Measurements from ENCODE around the gene GRPEL1. TPM values are rescaled to one million over a fixed set of nuclear protein-coding genes. Genes with fewer than 3 reads are reported as not detected.

The GRPEL1 gene
- total RNA-seq, 1 experiment from 2014 or later = 47.3 TPM

DNA sequence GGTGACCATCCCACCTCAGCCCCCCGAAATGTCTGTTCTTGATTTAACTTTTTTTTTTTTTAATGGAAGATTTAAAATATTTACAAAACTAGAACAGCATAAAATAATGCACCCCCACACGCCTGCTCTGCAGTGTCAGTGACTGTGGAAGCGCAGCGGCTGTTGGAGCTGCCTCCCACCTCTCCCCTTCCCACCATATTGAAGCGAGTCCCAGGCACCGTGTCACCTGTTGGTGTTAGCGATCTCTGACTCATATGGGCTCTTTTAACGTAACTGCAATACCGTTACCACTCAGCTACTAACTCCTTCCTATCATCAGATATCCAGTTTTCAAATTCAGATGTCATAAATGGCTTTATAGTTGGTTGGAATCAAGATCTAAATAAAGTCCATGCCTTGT lies 41.8 kb downstream of the GRPEL1 start:
- H3K27me3 ChIP-seq (replicated peaks; ENCODE audit: control insufficient read depth, insufficient read depth, low read length) = no peaks in the 10 kb centered on the region
- ChIA-PET CTCF (no interaction called here), POLR2A (no interaction called here)
- TF ChIP-seq, protein P1, sequence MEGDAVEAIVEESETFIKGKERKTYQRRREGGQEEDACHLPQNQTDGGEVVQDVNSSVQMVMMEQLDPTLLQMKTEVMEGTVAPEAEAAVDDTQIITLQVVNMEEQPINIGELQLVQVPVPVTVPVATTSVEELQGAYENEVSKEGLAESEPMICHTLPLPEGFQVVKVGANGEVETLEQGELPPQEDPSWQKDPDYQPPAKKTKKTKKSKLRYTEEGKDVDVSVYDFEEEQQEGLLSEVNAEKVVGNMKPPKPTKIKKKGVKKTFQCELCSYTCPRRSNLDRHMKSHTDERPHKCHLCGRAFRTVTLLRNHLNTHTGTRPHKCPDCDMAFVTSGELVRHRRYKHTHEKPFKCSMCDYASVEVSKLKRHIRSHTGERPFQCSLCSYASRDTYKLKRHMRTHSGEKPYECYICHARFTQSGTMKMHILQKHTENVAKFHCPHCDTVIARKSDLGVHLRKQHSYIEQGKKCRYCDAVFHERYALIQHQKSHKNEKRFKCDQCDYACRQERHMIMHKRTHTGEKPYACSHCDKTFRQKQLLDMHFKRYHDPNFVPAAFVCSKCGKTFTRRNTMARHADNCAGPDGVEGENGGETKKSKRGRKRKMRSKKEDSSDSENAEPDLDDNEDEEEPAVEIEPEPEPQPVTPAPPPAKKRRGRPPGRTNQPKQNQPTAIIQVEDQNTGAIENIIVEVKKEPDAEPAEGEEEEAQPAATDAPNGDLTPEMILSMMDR (IDR thresholded peaks at IDR 0.05; ENCODE audit: insufficient read depth in 1 of 2, low read depth in 1 of 2, low read length in 1 of 2, severe bottlenecking in 1 of 2, unreplicated experiment in 1 of 2) = no peak
- H3K4me1 Mint-ChIP-seq (ENCODE audit: low read depth, unreplicated experiment) = peaks cover 13% of the 10 kb centered on the region
- H3K9me3 Mint-ChIP-seq (ENCODE audit: unreplicated experiment) = no peaks in the 10 kb centered on the region
- intact Hi-C loops (cut with micrococcal nuclease; ENCODE audit: unreplicated experiment) = no loop called here
- no peaks in the 10 kb centered on the region for H3K9me3 ChIP-seq
- no peaks in the 10 kb centered on the region for H3K27me3 Mint-ChIP-seq (ENCODE audit: insufficient read depth, unreplicated experiment)
- peaks cover 16% of the 10 kb centered on the region for H3K4me1 ChIP-seq
- peaks cover 2% of the 10 kb centered on the region for H3K36me3 ChIP-seq (ENCODE audit: control insufficient read depth, insufficient read depth, low read length)
- no peak for DNase-seq
- peaks cover 76% of the 10 kb centered on the region for H3K36me3 Mint-ChIP-seq (ENCODE audit: insufficient read depth, unreplicated experiment)
- H3K4me3 ChIP-seq (ENCODE audit: low read depth, low read length) = no peak overlapping the region
- H3K27ac Mint-ChIP-seq (ENCODE audit: unreplicated experiment) = no peak overlapping the region
- H3K4me3 Mint-ChIP-seq (ENCODE audit: unreplicated experiment) = no peak overlapping the region
- BruUV-seq (replicated peaks) = no TSS peak

DNA sequence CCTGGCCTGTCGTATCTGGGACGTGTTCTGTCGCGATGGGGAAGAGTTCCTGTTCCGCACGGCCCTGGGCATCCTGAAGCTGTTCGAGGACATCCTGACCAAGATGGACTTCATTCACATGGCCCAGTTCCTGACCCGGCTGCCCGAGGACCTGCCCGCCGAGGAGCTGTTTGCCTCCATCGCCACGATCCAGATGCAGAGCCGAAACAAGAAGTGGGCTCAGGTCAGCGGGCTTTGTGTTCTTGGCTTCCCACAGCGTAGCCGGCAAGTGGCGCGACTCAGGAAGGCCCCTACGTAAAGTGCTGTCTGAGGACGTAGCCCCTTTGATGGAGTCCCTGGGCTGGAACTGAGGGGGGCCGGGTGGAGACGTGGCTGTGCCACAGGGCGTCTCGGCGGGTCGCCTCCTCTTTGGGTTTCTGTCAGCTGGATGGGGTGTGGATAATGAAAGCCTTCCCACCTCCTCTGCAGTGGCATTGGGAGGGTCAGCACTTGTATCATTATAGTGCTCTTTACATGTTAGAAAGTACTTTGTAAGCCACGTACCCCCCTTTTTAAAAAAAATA lies 42.7 kb downstream of the GRPEL1 start:
- ChIA-PET CTCF (no interaction called here), POLR2A (no interaction called here)
- Histone ChIP-seq H3K9me3 (no peaks in the 10 kb centered on the region), H3K36me3 (ENCODE audit: control insufficient read depth, insufficient read depth, low read length) (no peaks in the 10 kb centered on the region; the same call in none of the 2 replicates), H3K27me3 (replicated peaks; ENCODE audit: control insufficient read depth, insufficient read depth, low read length) (no peaks in the 10 kb centered on the region), H3K4me1 (peaks cover 23% of the 10 kb centered on the region), H3K4me3 (ENCODE audit: low read depth, low read length) (no peak overlapping the region)
- intact Hi-C loops (cut with micrococcal nuclease; ENCODE audit: unreplicated experiment) = no loop called here
- Mint-ChIP-seq H3K27me3 (ENCODE audit: insufficient read depth, unreplicated experiment) (no peaks in the 10 kb centered on the region), H3K27ac (ENCODE audit: unreplicated experiment) (no peak overlapping the region), H3K9me3 (ENCODE audit: unreplicated experiment) (no peaks in the 10 kb centered on the region), H3K36me3 (ENCODE audit: insufficient read depth, unreplicated experiment) (peaks cover 77% of the 10 kb centered on the region), H3K4me1 (ENCODE audit: low read depth, unreplicated experiment) (peaks cover 22% of the 10 kb centered on the region), H3K4me3 (ENCODE audit: unreplicated experiment) (no peak overlapping the region)
- TF ChIP-seq, protein P1 (IDR thresholded peaks at IDR 0.05; ENCODE audit: insufficient read depth in 1 of 2, low read depth in 1 of 2, low read length in 1 of 2, severe bottlenecking in 1 of 2, unreplicated experiment in 1 of 2) = no peak
- no peak for DNase-seq
- no TSS peak for BruUV-seq (replicated peaks)

DNA sequence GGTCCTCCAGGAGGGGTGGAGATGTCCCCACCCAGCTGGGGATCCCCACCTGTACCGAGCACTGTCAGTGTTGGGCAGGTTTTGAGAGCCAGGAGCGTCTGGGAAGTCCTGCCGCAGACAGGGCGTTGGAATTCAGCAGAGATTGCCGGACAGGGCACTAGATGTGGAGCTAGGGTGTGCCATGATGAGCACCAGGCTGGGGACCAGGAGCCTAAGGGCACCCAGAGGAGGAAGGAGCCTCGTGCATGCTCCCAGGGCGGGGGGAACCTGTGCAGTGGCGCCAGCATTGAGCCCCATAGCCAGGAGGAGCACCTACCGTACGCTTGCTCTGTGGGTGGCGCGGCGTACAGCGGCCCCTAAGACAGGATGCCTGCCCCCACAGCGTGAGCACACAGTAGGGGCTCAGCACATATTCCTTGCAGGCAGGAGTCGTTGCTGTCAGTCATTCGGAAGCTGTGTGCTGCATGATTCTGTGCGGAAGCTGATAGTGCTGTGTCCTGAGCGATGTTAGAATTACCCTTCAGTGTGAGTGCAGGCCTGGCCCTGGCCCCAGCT lies 43.5 kb downstream of the GRPEL1 start:
- no peaks in the 10 kb centered on the region for H3K9me3 ChIP-seq
- ChIA-PET CTCF (no interaction called here), POLR2A (no interaction called here)
- no TSS peak for BruUV-seq (replicated peaks)
- DNase-seq = no peak
- TF ChIP-seq, protein P1 (IDR thresholded peaks at IDR 0.05; ENCODE audit: insufficient read depth in 1 of 2, low read depth in 1 of 2, low read length in 1 of 2, severe bottlenecking in 1 of 2, unreplicated experiment in 1 of 2) = no peak
- Mint-ChIP-seq H3K36me3 (ENCODE audit: insufficient read depth, unreplicated experiment) (peaks cover 75% of the 10 kb centered on the region), H3K27me3 (ENCODE audit: insufficient read depth, unreplicated experiment) (no peaks in the 10 kb centered on the region), H3K27ac (ENCODE audit: unreplicated experiment) (no peak overlapping the region), H3K4me3 (ENCODE audit: unreplicated experiment) (no peak overlapping the region), H3K9me3 (ENCODE audit: unreplicated experiment) (no peaks in the 10 kb centered on the region), H3K4me1 (ENCODE audit: low read depth, unreplicated experiment) (peaks cover 22% of the 10 kb centered on the region)
- intact Hi-C loops (cut with micrococcal nuclease; ENCODE audit: unreplicated experiment) = no loop called here
- H3K27me3 ChIP-seq (replicated peaks; ENCODE audit: control insufficient read depth, insufficient read depth, low read length) = no peaks in the 10 kb centered on the region
- no peak overlapping the region for H3K4me3 ChIP-seq (ENCODE audit: low read depth, low read length)
- no peaks in the 10 kb centered on the region; the same call in none of the 2 replicates for H3K36me3 ChIP-seq (ENCODE audit: control insufficient read depth, insufficient read depth, low read length)
- peaks cover 23% of the 10 kb centered on the region for H3K4me1 ChIP-seq

Data from Caco-2 (cell line).